Measurements from ENCODE around the gene SFTA2.

DNA sequence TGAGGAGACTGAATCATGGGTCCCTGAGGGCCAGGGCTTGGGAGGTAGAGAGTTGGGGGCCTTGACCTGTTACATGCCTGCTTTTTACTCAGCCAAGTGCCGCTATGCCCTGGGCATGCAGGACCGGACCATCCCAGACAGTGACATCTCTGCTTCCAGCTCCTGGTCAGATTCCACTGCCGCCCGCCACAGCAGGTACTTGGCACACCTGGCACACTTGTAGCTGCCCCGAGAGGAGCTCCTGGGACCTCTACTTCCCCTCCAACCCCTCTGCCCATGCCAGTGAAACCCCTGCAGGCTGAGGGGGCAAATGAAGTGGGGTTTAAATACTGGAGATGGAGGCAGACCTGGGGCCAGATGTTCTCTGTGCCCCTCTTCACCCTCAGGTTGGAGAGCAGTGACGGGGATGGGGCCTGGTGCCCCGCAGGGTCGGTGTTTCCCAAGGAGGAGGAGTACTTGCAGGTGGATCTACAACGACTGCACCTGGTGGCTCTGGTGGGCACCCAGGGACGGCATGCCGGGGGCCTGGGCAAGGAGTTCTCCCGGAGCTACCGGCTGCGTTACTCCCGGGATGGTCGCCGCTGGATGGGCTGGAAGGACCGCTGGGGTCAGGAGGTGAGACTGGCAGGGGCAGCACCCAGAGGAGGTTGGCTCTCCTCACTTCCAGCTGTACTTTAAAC is 43.0 kb downstream of the SFTA2 start:
- TF ChIP-seq CTCF (optimal IDR thresholded peaks at IDR 0.05 in 1 of 3, IDR thresholded peaks at IDR 0.05 in 1 of 3, conservative IDR thresholded peaks at IDR 0.05 in 1 of 3; ENCODE audit: extremely low read depth in 1 of 3, insufficient read depth in 2 of 3, low read length in 3 of 3), result no peak
- no peak for TF ChIP-seq EZH2 (IDR thresholded peaks at IDR 0.05; ENCODE audit: low read length)

All from keratinocyte (primary cell).